Measurements from ENCODE around the gene DYRK1B.

DYRK1B gene

GRCh38 chr19:39858541-39858940 lies 24.6 kb upstream of the DYRK1B start:
- DNase-seq (ENCODE audit: low read depth in 2 of 2) = no peak

GRCh38 chr19:39852882-39853281 lies 18.9 kb upstream of the DYRK1B start:
- no peak for DNase-seq (ENCODE audit: low read depth in 2 of 2)

GRCh38 chr19:39850892-39851291 lies 16.9 kb upstream of the DYRK1B start:
- no peak for DNase-seq (ENCODE audit: low read depth in 2 of 2)

- no peak for DNase-seq (ENCODE audit: low read depth in 2 of 2)
Measured at GRCh38 chr19:39848392-39848791, 14.4 kb upstream of the DYRK1B start.

GRCh38 chr19:39847525-39847924 lies 13.6 kb upstream of the DYRK1B start:
- DNase-seq (ENCODE audit: low read depth in 2 of 2) = no peak

- DNase-seq (ENCODE audit: low read depth in 2 of 2) = no peak
Measured at GRCh38 chr19:39846678-39847486, 12.9 kb upstream of the DYRK1B start.

- DNase-seq (ENCODE audit: low read depth in 2 of 2) = peak; percentile 72 to 78
Measured at GRCh38 chr19:39845933-39846677, 12.1 kb upstream of the DYRK1B start, which contains the start of gene FBL. Gene FBL (minus strand): TSS chr19:39846379. CDS start chr19:39846300, 79 bp downstream.

GRCh38 chr19:39845584-39845932 lies 11.6 kb upstream of the DYRK1B start:
- no peak for DNase-seq (ENCODE audit: low read depth in 2 of 2)

GRCh38 chr19:39845172-39845571 lies 11.2 kb upstream of the DYRK1B start:
- no peak for DNase-seq (ENCODE audit: low read depth in 2 of 2)

- DNase-seq (ENCODE audit: low read depth in 2 of 2) = peak in 1 of 2 experiments; percentile 17
Measured at GRCh38 chr19:39843919-39844793, 10.2 kb upstream of the DYRK1B start.

GRCh38 chr19:39842693-39843435 lies 8.9 kb upstream of the DYRK1B start:
- no peak for DNase-seq (ENCODE audit: low read depth in 2 of 2)

- DNase-seq (ENCODE audit: low read depth in 2 of 2) = no peak
Measured at GRCh38 chr19:39841041-39841440, 7.1 kb upstream of the DYRK1B start.

- DNase-seq (ENCODE audit: low read depth in 2 of 2) = no peak
Measured at GRCh38 chr19:39840492-39840891, 6.5 kb upstream of the DYRK1B start.

- no peak for DNase-seq (ENCODE audit: low read depth in 2 of 2)
Measured at GRCh38 chr19:39839678-39840327, 5.8 kb upstream of the DYRK1B start.

- DNase-seq (ENCODE audit: low read depth in 2 of 2) = no peak
Measured at GRCh38 chr19:39838569-39838968, 4.6 kb upstream of the DYRK1B start.

- DNase-seq (ENCODE audit: low read depth in 2 of 2) = no peak
Measured at GRCh38 chr19:39837978-39838377, 4.0 kb upstream of the DYRK1B start.

- DNase-seq (ENCODE audit: low read depth in 2 of 2) = no peak
Measured at GRCh38 chr19:39834287-39834841, 402 bp upstream of the DYRK1B start.

GRCh38 chr19:39833160-39833463 lies 850 bp downstream of the DYRK1B start:
- no peak for DNase-seq (ENCODE audit: low read depth in 2 of 2)

GRCh38 chr19:39832341-39833083 lies 1.4 kb downstream of the DYRK1B start:
- DNase-seq (ENCODE audit: low read depth in 2 of 2) = no peak

- no peak for DNase-seq (ENCODE audit: low read depth in 2 of 2)
Measured at GRCh38 chr19:39831679-39832078, 2.3 kb downstream of the DYRK1B start.

Data from fibroblast of skin of left quadriceps (primary cell).